Brain microvascular endothelial cell (primary cell): ENCODE results near the gene RIMBP2.

Source experiments
- DNase-seq: peaks from one replicate; pipeline ENCODE4 v3.0.0-alpha.2; 2020
- H3K27ac ChIP-seq: fragments of 250-450 bp; sonication (Bioruptor Pico); 2 replicates; pipeline ENCODE4 v1.5.1; 2020; ENCODE audit warnings: mild to moderate bottlenecking, moderate library complexity
- H3K27me3 ChIP-seq: fragments of 250-450 bp; sonication (Bioruptor Pico); replicated peaks from 2 replicates; pipeline ENCODE4 v1.5.1; 2020; ENCODE audit warnings: mild to moderate bottlenecking
- H3K36me3 ChIP-seq: fragments of 250-450 bp; sonication (Bioruptor Pico); replicated peaks from 2 replicates; pipeline ENCODE4 v1.5.1; 2020; ENCODE audit warnings: mild to moderate bottlenecking
- H3K4me3 ChIP-seq: 2 replicates; pipeline ENCODE4 v1.5.1; 2011; ENCODE audit warnings: low read depth, mild to moderate bottlenecking, control low read depth, low read length, moderate library complexity
- CTCF ChIP-seq: IDR thresholded peaks from 2 replicates; pipeline ENCODE4 v1.5.1; 2011; ENCODE audit warnings: low read depth, mild to moderate bottlenecking, moderate library complexity, low read length, control low read depth, inconsistent platforms; ENCODE audit errors: missing control alignments
- in situ Hi-C: cut with HindIII; loops from 2 replicates; pipeline ENCODE4 v1.10.0; 2017; ENCODE audit warnings: low sequenced_read_pairs, low pct_ligation_motif_present

Gene RIMBP2

GRCh38 chr12:130511285-130511684 is 204.8 kb downstream of the RIMBP2 start:
- no peaks in the 10 kb centered on the region for H3K36me3 ChIP-seq
- H3K4me3 ChIP-seq = no peak overlapping the region
- H3K27me3 ChIP-seq = no peaks in the 10 kb centered on the region
- no peak for DNase-seq
- H3K27ac ChIP-seq = no peak overlapping the region
- in situ Hi-C loops = no loop called here
- no peak for TF ChIP-seq CTCF

- Histone ChIP-seq H3K27ac (no peak overlapping the region), H3K4me3 (no peak overlapping the region), H3K36me3 (no peaks in the 10 kb centered on the region), H3K27me3 (no peaks in the 10 kb centered on the region)
- in situ Hi-C loops = no loop called here
- TF ChIP-seq CTCF = no peak
- DNase-seq = no peak
Observed at GRCh38 chr12:130509454-130509853, 206.6 kb downstream of the RIMBP2 start.

GRCh38 chr12:130508847-130509246 is 207.3 kb downstream of the RIMBP2 start:
- Histone ChIP-seq H3K36me3 (no peaks in the 10 kb centered on the region), H3K4me3 (no peak overlapping the region), H3K27ac (no peak overlapping the region), H3K27me3 (no peaks in the 10 kb centered on the region)
- no peak for DNase-seq
- in situ Hi-C loops = no loop called here
- TF ChIP-seq CTCF = no peak

GRCh38 chr12:130508318-130508717 is 207.8 kb downstream of the RIMBP2 start:
- in situ Hi-C loops = no loop called here
- Histone ChIP-seq H3K27me3 (no peaks in the 10 kb centered on the region), H3K36me3 (no peaks in the 10 kb centered on the region), H3K4me3 (no peak overlapping the region), H3K27ac (no peak overlapping the region)
- TF ChIP-seq CTCF = no peak
- no peak for DNase-seq

- Histone ChIP-seq H3K27ac (no peak overlapping the region), H3K4me3 (no peak overlapping the region), H3K27me3 (no peaks in the 10 kb centered on the region), H3K36me3 (no peaks in the 10 kb centered on the region)
- TF ChIP-seq CTCF = no peak
- no peak for DNase-seq
- in situ Hi-C loops = no loop called here
Observed at GRCh38 chr12:130506844-130507243, 209.3 kb downstream of the RIMBP2 start.

GRCh38 chr12:130504840-130505175 is 211.3 kb downstream of the RIMBP2 start:
- no peaks in the 10 kb centered on the region for H3K36me3 ChIP-seq
- no peak overlapping the region for H3K27ac ChIP-seq
- TF ChIP-seq CTCF = no peak
- no peak overlapping the region for H3K4me3 ChIP-seq
- H3K27me3 ChIP-seq = no peaks in the 10 kb centered on the region
- no peak for DNase-seq
- in situ Hi-C loops = no loop called here
